ENCODE measurements around the gene ZNF622.

Gene ZNF622

DNA sequence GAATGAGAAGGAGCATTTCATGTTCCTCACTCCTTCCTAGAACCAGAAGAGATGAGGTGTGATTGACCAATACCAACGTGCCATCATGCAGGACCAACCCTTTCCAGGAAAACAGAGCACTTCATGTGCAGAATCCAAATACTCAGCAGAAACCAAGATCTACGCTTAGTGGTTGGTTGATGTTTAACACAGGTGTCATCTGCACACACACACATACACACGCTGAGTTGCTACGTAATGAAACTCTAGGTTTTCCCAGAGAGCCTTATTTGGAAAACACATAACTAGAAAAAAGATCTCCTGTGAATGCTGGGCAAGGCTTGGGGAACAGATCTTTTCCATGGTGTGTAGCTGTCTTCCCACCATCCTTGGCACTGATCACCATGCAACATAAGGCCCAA is 21.1 kb upstream of the ZNF622 start:
- Histone ChIP-seq H3K9me2 (ENCODE audit: low read depth, low read length) (no peaks in the 10 kb centered on the region), H3K27ac (ENCODE audit: low read depth, low read length, poor library complexity, severe bottlenecking) (no peak overlapping the region), H3F3A (ENCODE audit: insufficient read depth, low read length) (no peaks in the 10 kb centered on the region), H3K27me3 (ENCODE audit: insufficient read depth, low read length) (no peaks in the 10 kb centered on the region), H3K9ac (ENCODE audit: low read length) (no peak overlapping the region), H3K4me2 (ENCODE audit: low read length) (no peak overlapping the region), H3K4me1 (ENCODE audit: insufficient read depth, low read length, severe bottlenecking) (no peaks in the 10 kb centered on the region), H3K79me2 (ENCODE audit: insufficient read depth, low read length) (no peaks in the 10 kb centered on the region), H3K36me3 (ENCODE audit: insufficient read depth, low read length) (no peaks in the 10 kb centered on the region), H4K20me1 (ENCODE audit: insufficient read depth, low read length) (no peaks in the 10 kb centered on the region), H3K4me3 (ENCODE audit: low read depth, low read length, poor library complexity, severe bottlenecking) (no peak overlapping the region), H2AFZ (ENCODE audit: low read length) (no peak overlapping the region), H3K9me3 (ENCODE audit: low read length) (no peaks in the 10 kb centered on the region)
- TF ChIP-seq CTCF (IDR thresholded peaks at IDR 0.05; ENCODE audit: low read length) (no peak), EZH2 (IDR thresholded peaks at IDR 0.05; ENCODE audit: borderline replicate concordance, low read length) (no peak)

DNA sequence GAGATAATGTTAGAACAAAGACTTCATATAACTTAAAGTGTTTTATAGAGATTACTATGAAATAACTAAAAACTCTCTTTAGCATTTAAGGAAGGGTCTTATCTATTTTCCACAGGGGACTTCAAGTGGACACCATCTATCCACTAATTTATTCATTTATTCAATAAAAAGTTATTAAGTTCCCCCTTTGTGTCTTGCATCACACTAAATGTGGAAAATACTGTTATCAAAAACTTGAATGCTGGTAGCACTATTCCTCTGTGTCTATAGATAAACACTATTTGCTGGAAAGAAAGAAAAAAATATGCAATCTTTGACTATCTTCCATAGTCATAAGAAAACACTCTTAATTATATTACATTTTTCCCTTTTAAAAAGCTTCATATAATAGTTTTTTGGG is 20.1 kb upstream of the ZNF622 start:
- Histone ChIP-seq H3K4me1 (ENCODE audit: insufficient read depth, low read length, severe bottlenecking) (no peaks in the 10 kb centered on the region), H3K9me2 (ENCODE audit: low read depth, low read length) (no peaks in the 10 kb centered on the region), H3K4me3 (ENCODE audit: low read depth, low read length, poor library complexity, severe bottlenecking) (no peak overlapping the region), H3K27ac (ENCODE audit: low read depth, low read length, poor library complexity, severe bottlenecking) (no peak overlapping the region), H4K20me1 (ENCODE audit: insufficient read depth, low read length) (no peaks in the 10 kb centered on the region), H3K4me2 (ENCODE audit: low read length) (no peak overlapping the region), H2AFZ (ENCODE audit: low read length) (no peak overlapping the region), H3K9me3 (ENCODE audit: low read length) (no peaks in the 10 kb centered on the region), H3K9ac (ENCODE audit: low read length) (no peak overlapping the region), H3F3A (ENCODE audit: insufficient read depth, low read length) (no peaks in the 10 kb centered on the region), H3K27me3 (ENCODE audit: insufficient read depth, low read length) (no peaks in the 10 kb centered on the region), H3K36me3 (ENCODE audit: insufficient read depth, low read length) (no peaks in the 10 kb centered on the region), H3K79me2 (ENCODE audit: insufficient read depth, low read length) (no peaks in the 10 kb centered on the region)
- TF ChIP-seq EZH2 (IDR thresholded peaks at IDR 0.05; ENCODE audit: borderline replicate concordance, low read length) (no peak), CTCF (IDR thresholded peaks at IDR 0.05; ENCODE audit: low read length) (no peak)

DNA sequence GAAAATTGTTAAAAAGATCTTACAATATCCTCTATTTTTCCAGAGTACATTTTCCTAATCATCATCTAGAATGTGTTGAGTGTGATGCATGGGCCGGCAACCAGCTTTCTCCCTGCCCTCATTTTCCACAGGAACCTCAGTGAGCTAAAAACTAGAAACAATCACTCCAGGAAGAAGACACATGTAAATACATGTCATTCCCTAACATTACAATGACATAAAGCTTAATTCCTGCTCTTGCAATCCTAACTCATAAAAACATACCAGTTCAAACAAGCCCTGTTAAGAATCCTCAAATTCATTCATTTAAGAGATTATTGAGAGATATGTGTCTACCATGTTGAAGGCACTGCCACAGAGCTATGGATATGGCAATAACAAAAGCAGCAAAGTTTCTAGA is 18.5 kb upstream of the ZNF622 start:
- Histone ChIP-seq H3K4me1 (ENCODE audit: insufficient read depth, low read length, severe bottlenecking) (no peaks in the 10 kb centered on the region), H3K36me3 (ENCODE audit: insufficient read depth, low read length) (no peaks in the 10 kb centered on the region), H2AFZ (ENCODE audit: low read length) (no peak overlapping the region), H3K4me3 (ENCODE audit: low read depth, low read length, poor library complexity, severe bottlenecking) (no peak overlapping the region), H3K79me2 (ENCODE audit: insufficient read depth, low read length) (no peaks in the 10 kb centered on the region), H3K4me2 (ENCODE audit: low read length) (no peak overlapping the region), H3K9me2 (ENCODE audit: low read depth, low read length) (no peaks in the 10 kb centered on the region), H3K27me3 (ENCODE audit: insufficient read depth, low read length) (no peaks in the 10 kb centered on the region), H3F3A (ENCODE audit: insufficient read depth, low read length) (no peaks in the 10 kb centered on the region), H3K9me3 (ENCODE audit: low read length) (no peaks in the 10 kb centered on the region), H3K27ac (ENCODE audit: low read depth, low read length, poor library complexity, severe bottlenecking) (no peak overlapping the region), H3K9ac (ENCODE audit: low read length) (no peak overlapping the region), H4K20me1 (ENCODE audit: insufficient read depth, low read length) (no peaks in the 10 kb centered on the region)
- TF ChIP-seq CTCF (IDR thresholded peaks at IDR 0.05; ENCODE audit: low read length) (no peak), EZH2 (IDR thresholded peaks at IDR 0.05; ENCODE audit: borderline replicate concordance, low read length) (no peak)
